Renal cortex interstitium (tissue), 15 donors: ENCODE results near the gene TPBG. TPM values are rescaled to one million over a fixed set of nuclear protein-coding genes. Genes with fewer than 3 reads are reported as not detected.

ENCODE experiments used
- DNase-seq, 11 donors: peaks; one replicate each; pipeline ENCODE4 v3.0.0-alpha.2; 2013; ENCODE audit warnings: low read depth in 9 of 11, low spot score in 4 of 11; ENCODE audit errors: extremely low read depth in 1 of 11
- long read RNA-seq, 16 experiments: transcript quantifications; one replicate each; lab custom pipeline, GENCODE V29; 2026
- polyA plus RNA-seq, 3 donors: library from polyadenylated mRNA; unstranded; fragments of 120-200 nt; gene quantifications; one replicate each; pipeline ENCODE4 v1.2.1, GENCODE V29; 2013; ENCODE audit not compliant: insufficient read length in 3 of 3

The TPBG gene
- 10 to 100 TPM; 26.4 to 31.0 (median 30.5) TPM for polyA plus RNA-seq
- long read RNA-seq, donor 1, full-length matches to known transcripts = 11 of 11 reads
- long read RNA-seq, donor 1, partial matches to known transcripts = 0 of 11 reads
- long read RNA-seq, donor 1, other reads (novel, unspliced or antisense) = 0 of 11 reads
- long read RNA-seq, donor 2, full-length matches to known transcripts = 8 of 8 reads
- long read RNA-seq, donor 2, partial matches to known transcripts = 0 of 8 reads
- long read RNA-seq, donor 2, other reads (novel, unspliced or antisense) = 0 of 8 reads
- long read RNA-seq, donor 3, full-length matches to known transcripts = 15 of 15 reads
- long read RNA-seq, donor 3, partial matches to known transcripts = 0 of 15 reads
- long read RNA-seq, donor 3, other reads (novel, unspliced or antisense) = 0 of 15 reads
- long read RNA-seq, donor 4, full-length matches to known transcripts = 14 of 14 reads
- long read RNA-seq, donor 4, partial matches to known transcripts = 0 of 14 reads
- long read RNA-seq, donor 4, other reads (novel, unspliced or antisense) = 0 of 14 reads
- long read RNA-seq, donor 5 = 0 reads
- long read RNA-seq, donor 6, full-length matches to known transcripts = 24 of 24 reads
- long read RNA-seq, donor 6, partial matches to known transcripts = 0 of 24 reads
- long read RNA-seq, donor 6, other reads (novel, unspliced or antisense) = 0 of 24 reads
- long read RNA-seq, donor 7, full-length matches to known transcripts = 16 of 16 reads
- long read RNA-seq, donor 7, partial matches to known transcripts = 0 of 16 reads
- long read RNA-seq, donor 7, other reads (novel, unspliced or antisense) = 0 of 16 reads
- long read RNA-seq, donor 8 = 0 reads
- long read RNA-seq, donor 9, full-length matches to known transcripts = 16 of 16 reads
- long read RNA-seq, donor 9, partial matches to known transcripts = 0 of 16 reads
- long read RNA-seq, donor 9, other reads (novel, unspliced or antisense) = 0 of 16 reads
- long read RNA-seq, donor 10, full-length matches to known transcripts = 6 of 16 reads
- long read RNA-seq, donor 10, partial matches to known transcripts = 10 of 16 reads
- long read RNA-seq, donor 10, other reads (novel, unspliced or antisense) = 0 of 16 reads
- long read RNA-seq, donor 11, full-length matches to known transcripts = 11 of 11 reads
- long read RNA-seq, donor 11, partial matches to known transcripts = 0 of 11 reads
- long read RNA-seq, donor 11, other reads (novel, unspliced or antisense) = 0 of 11 reads
- long read RNA-seq, donor 12, full-length matches to known transcripts = 8 of 16 reads
- long read RNA-seq, donor 12, partial matches to known transcripts = 8 of 16 reads
- long read RNA-seq, donor 12, other reads (novel, unspliced or antisense) = 0 of 16 reads
- long read RNA-seq, donor 13 = 0 reads
- long read RNA-seq, donor 14, full-length matches to known transcripts = 9 of 9 reads
- long read RNA-seq, donor 14, partial matches to known transcripts = 0 of 9 reads
- long read RNA-seq, donor 14, other reads (novel, unspliced or antisense) = 0 of 9 reads
- long read RNA-seq, donor 15, full-length matches to known transcripts = 8 of 8 reads
- long read RNA-seq, donor 15, partial matches to known transcripts = 0 of 8 reads
- long read RNA-seq, donor 15, other reads (novel, unspliced or antisense) = 0 of 8 reads
- long read RNA-seq, donor 16, full-length matches to known transcripts = 38 of 38 reads
- long read RNA-seq, donor 16, partial matches to known transcripts = 0 of 38 reads
- long read RNA-seq, donor 16, other reads (novel, unspliced or antisense) = 0 of 38 reads

GRCh38 chr6:82363428-82364086 is at the start of gene TPBG:
Gene TPBG, plus strand, starts transcription at chr6:82363817. Its CDS starts 1,145 bp downstream, at chr6:82364962.
- DNase-seq = peak; percentile 31 to 70 (median 57)

GRCh38 chr6:82322386-82322785 is 41.2 kb upstream of the TPBG start:
- no peak for DNase-seq

GRCh38 chr6:82329766-82330165 is 33.9 kb upstream of the TPBG start:
- DNase-seq = no peak

- no peak for DNase-seq
Measured at GRCh38 chr6:82330171-82330804, 33.3 kb upstream of the TPBG start.

GRCh38 chr6:82331031-82331773 is 32.4 kb upstream of the TPBG start:
- DNase-seq = no peak

GRCh38 chr6:82333781-82334180 is 29.8 kb upstream of the TPBG start:
- no peak for DNase-seq

- no peak for DNase-seq
Measured at GRCh38 chr6:82337688-82338257, 25.8 kb upstream of the TPBG start.

GRCh38 chr6:82348130-82348529 is 15.5 kb upstream of the TPBG start:
- no peak for DNase-seq

GRCh38 chr6:82353848-82354247 is 9.8 kb upstream of the TPBG start:
- DNase-seq = no peak

GRCh38 chr6:82360552-82360951 is 3.1 kb upstream of the TPBG start:
- DNase-seq = no peak

- DNase-seq = no peak
Measured at GRCh38 chr6:82361631-82362030, 2.0 kb upstream of the TPBG start.

- DNase-seq = no peak
Measured at GRCh38 chr6:82362144-82362543, 1.5 kb upstream of the TPBG start.

GRCh38 chr6:82362878-82363427 is 664 bp upstream of the TPBG start:
- DNase-seq = peak in 6 of 11 donors; percentile 3 to 15 (median 6)

- DNase-seq = peak in 9 of 11 donors; percentile 32 to 50 (median 40)
Measured at GRCh38 chr6:82364087-82365015, 734 bp downstream of the TPBG start.
